Osteocyte (in vitro differentiated cells): ENCODE data around the gene TJP2. TPM values are rescaled to one million over a fixed set of nuclear protein-coding genes. Genes with fewer than 3 reads are reported as not detected.

Experiments used
- DNase-seq: peaks from one replicate; pipeline ENCODE4 v3.0.0; 2021; ENCODE audit warnings: mixed read lengths; ENCODE audit not compliant: unreplicated experiment; ENCODE audit errors: extremely low spot score
- H3K27ac Mint-ChIP-seq: one replicate; pipeline ENCODE4 v1.8.0; 2021; ENCODE audit warnings: mild to moderate bottlenecking, mixed read lengths; ENCODE audit not compliant: unreplicated experiment
- H3K27me3 Mint-ChIP-seq: one replicate; pipeline ENCODE4 v1.8.0; 2021; ENCODE audit warnings: mixed read lengths; ENCODE audit not compliant: unreplicated experiment
- H3K36me3 Mint-ChIP-seq: one replicate; pipeline ENCODE4 v1.8.0; 2021; ENCODE audit warnings: mixed read lengths; ENCODE audit not compliant: unreplicated experiment
- H3K4me1 Mint-ChIP-seq: one replicate; pipeline ENCODE4 v1.8.0; 2021; ENCODE audit warnings: mixed read lengths; ENCODE audit not compliant: unreplicated experiment
- H3K4me3 Mint-ChIP-seq: one replicate; pipeline ENCODE4 v1.8.0; 2021; ENCODE audit warnings: mild to moderate bottlenecking, moderate library complexity, mixed read lengths; ENCODE audit not compliant: unreplicated experiment
- H3K9me3 Mint-ChIP-seq: one replicate; pipeline ENCODE4 v1.8.0; 2021; ENCODE audit warnings: mixed read lengths; ENCODE audit not compliant: unreplicated experiment
- total RNA-seq: library from RNA; stranded (reverse); gene quantifications from 2 replicates; pipeline ENCODE4 v1.2.1, GENCODE V29; 2021
- TF ChIP-seq, protein P1 (sequence below): fragments of 200-600 bp; sonication (generic); IDR thresholded peaks from 2 replicates; pipeline ENCODE4 v1.5.0; 2021; ENCODE audit warnings: antibody characterized with exemption, mild to moderate bottlenecking, moderate library complexity

The TJP2 gene
- total RNA-seq, 1 donor from 2014 or later = 42.7 TPM

DNA sequence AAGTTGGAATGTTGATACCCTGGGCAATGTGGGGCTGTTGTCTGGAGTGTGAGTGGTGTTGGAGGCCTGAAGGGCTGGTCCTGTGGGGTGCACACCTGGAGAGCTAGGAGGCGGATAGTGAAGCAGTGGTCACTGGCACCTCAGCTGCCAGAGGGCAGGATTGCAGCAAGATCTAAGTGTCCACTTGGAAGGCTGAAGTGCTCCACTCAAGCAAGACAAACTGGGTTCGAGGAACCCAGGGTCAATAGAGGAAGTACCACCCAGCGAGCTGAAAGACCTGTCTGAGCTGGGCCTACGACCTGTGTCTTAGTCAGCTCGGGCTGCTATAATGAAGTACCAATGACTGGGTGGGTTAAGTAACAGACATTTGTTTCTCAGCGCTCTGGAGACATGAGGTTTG lies 39.7 kb upstream of the TJP2 start:
- no peak overlapping the region for H3K4me3 Mint-ChIP-seq
- no peaks in the 10 kb centered on the region for H3K27me3 Mint-ChIP-seq
- H3K27ac Mint-ChIP-seq = no peak overlapping the region
- DNase-seq = peak; percentile 42
- H3K4me1 Mint-ChIP-seq = peaks cover 39% of the 10 kb centered on the region
- TF ChIP-seq, protein P1, sequence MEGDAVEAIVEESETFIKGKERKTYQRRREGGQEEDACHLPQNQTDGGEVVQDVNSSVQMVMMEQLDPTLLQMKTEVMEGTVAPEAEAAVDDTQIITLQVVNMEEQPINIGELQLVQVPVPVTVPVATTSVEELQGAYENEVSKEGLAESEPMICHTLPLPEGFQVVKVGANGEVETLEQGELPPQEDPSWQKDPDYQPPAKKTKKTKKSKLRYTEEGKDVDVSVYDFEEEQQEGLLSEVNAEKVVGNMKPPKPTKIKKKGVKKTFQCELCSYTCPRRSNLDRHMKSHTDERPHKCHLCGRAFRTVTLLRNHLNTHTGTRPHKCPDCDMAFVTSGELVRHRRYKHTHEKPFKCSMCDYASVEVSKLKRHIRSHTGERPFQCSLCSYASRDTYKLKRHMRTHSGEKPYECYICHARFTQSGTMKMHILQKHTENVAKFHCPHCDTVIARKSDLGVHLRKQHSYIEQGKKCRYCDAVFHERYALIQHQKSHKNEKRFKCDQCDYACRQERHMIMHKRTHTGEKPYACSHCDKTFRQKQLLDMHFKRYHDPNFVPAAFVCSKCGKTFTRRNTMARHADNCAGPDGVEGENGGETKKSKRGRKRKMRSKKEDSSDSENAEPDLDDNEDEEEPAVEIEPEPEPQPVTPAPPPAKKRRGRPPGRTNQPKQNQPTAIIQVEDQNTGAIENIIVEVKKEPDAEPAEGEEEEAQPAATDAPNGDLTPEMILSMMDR = no peak
- peaks cover 8% of the 10 kb centered on the region for H3K36me3 Mint-ChIP-seq
- no peaks in the 10 kb centered on the region for H3K9me3 Mint-ChIP-seq

DNA sequence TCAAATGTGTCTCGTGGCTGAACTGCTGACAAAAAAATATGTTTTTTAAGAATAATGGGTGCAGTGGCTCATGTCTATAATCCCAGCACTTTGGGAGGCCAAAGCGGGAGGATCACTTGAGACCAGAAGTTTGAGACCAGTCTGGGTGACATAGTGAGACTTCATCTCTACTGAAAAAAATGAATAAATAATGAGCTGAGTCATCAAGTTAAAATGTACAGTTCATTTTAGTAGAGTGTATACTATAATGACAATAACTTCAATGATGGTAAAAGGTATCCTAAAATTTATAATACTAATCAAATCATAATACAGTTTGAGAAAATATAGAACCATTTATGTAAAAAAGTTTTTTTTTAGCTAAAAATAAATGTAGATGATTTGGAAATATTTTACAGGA lies 37.9 kb upstream of the TJP2 start:
- Mint-ChIP-seq H3K9me3 (no peaks in the 10 kb centered on the region), H3K27ac (no peak overlapping the region), H3K4me1 (peaks cover 25% of the 10 kb centered on the region), H3K4me3 (no peak overlapping the region), H3K36me3 (peaks cover 9% of the 10 kb centered on the region), H3K27me3 (no peaks in the 10 kb centered on the region)
- peak; percentile 6 for DNase-seq
- TF ChIP-seq, protein P1 = no peak

DNA sequence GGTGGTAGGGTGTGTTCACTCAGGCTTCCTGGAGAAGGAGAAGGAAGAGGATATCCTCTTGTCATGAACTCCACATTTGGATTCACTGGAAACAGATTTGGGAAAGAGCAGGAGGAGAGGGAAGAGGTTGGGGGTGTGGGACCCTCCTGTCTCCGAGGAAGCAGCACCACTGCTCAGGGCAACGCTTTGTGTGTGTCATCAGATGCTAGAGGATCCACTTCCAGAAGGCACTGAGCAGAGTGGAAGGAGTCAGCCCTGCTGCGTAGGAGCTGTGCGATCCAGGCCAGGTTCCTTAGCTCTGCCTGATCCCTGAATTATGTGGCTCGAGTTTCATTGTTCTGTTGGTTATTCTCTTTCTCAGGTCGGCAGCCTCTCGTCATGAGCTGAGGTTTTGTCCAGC lies 37.3 kb upstream of the TJP2 start:
- Mint-ChIP-seq H3K27ac (no peak overlapping the region), H3K9me3 (no peaks in the 10 kb centered on the region), H3K4me1 (peaks cover 20% of the 10 kb centered on the region), H3K4me3 (no peak overlapping the region), H3K36me3 (peaks cover 9% of the 10 kb centered on the region), H3K27me3 (no peaks in the 10 kb centered on the region)
- TF ChIP-seq, protein P1 = no peak
- peak; percentile 38 for DNase-seq

DNA sequence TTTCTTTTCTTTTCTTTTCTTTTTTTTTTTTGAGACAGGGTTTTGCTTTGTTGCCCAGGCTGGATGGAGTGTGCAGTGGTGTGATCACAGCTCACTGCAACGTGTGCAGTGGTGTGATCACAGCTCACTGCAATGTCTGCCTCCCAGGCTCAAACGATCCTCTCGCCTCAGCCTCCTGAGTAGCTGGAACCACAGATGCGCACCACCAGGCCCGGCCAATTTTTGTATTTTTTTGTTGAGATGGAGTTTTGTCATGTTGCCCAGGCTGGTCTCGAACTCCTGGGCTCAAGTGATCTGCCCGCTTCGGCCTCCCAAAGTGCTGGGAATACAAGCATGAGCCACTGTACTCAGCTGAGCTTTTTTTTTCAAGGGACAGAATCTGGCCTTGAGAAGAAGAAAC lies 36.8 kb upstream of the TJP2 start:
- no peaks in the 10 kb centered on the region for H3K9me3 Mint-ChIP-seq
- H3K27ac Mint-ChIP-seq = no peak overlapping the region
- DNase-seq = peak; percentile 34
- H3K36me3 Mint-ChIP-seq = peaks cover 9% of the 10 kb centered on the region
- no peaks in the 10 kb centered on the region for H3K27me3 Mint-ChIP-seq
- TF ChIP-seq, protein P1 = no peak
- peaks cover 20% of the 10 kb centered on the region for H3K4me1 Mint-ChIP-seq
- H3K4me3 Mint-ChIP-seq = no peak overlapping the region

DNA sequence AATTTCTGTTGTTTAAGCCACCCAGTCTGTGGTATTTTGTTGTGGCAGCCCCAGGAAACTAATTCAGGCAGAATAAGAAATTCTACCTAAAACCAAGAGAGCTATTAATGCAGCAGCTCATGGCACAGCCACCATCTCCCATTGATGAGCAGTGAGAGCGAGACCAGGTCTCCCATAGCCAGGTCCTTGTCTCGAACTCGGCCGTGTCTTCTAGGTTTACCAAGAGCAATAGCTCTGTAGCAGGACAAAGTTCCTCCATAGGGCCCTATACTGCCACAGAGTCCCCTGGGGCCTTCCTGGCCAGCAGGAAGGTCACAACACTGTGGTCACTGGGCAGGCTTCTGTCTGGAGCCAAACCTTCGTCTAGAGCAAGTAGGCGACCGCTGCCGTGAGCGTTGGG lies 34.5 kb upstream of the TJP2 start:
- H3K4me1 Mint-ChIP-seq = peaks cover 30% of the 10 kb centered on the region
- no peak overlapping the region for H3K4me3 Mint-ChIP-seq
- DNase-seq = peak; percentile 56
- H3K9me3 Mint-ChIP-seq = no peaks in the 10 kb centered on the region
- H3K27ac Mint-ChIP-seq = no peak overlapping the region
- H3K27me3 Mint-ChIP-seq = no peaks in the 10 kb centered on the region
- TF ChIP-seq, protein P1 = no peak
- H3K36me3 Mint-ChIP-seq = peaks cover 5% of the 10 kb centered on the region
